NT2/D1 (cell line): ENCODE data around the gene DCP2.

ENCODE experiments used
- DNase-seq: peaks from one replicate; pipeline ENCODE4 v3.0.0-alpha.2; 2011; ENCODE audit warnings: low read depth, low spot score
- H3K27me3 ChIP-seq: 2 replicates; pipeline ENCODE4 v1.6.0; 2011; ENCODE audit warnings: mild to moderate bottlenecking; ENCODE audit not compliant: insufficient read length, insufficient read depth
- H3K36me3 ChIP-seq: 2 replicates; pipeline ENCODE4 v1.6.1; 2011; ENCODE audit warnings: mild to moderate bottlenecking, low read length, mixed read lengths; ENCODE audit not compliant: insufficient read depth, insufficient read length
- H3K4me1 ChIP-seq: 2 replicates; pipeline ENCODE4 v1.5.1; 2011; ENCODE audit not compliant: insufficient read depth, insufficient read length
- H3K4me3 ChIP-seq: 2 replicates; pipeline ENCODE4 v1.5.1; 2011; ENCODE audit warnings: low read depth; ENCODE audit not compliant: insufficient read length
- H3K9ac ChIP-seq: 2 replicates; pipeline ENCODE4 v1.6.0; 2011; ENCODE audit warnings: low read depth; ENCODE audit not compliant: insufficient read length
- H3K9me3 ChIP-seq: 2 replicates; pipeline ENCODE4 v1.5.1; 2011; ENCODE audit warnings: mild to moderate bottlenecking, low read length; ENCODE audit not compliant: insufficient read depth
- SUZ12 ChIP-seq: IDR thresholded peaks from 2 replicates; pipeline ENCODE4 v1.6.1; 2011; ENCODE audit not compliant: insufficient read length, insufficient read depth; ENCODE audit errors: extremely low read depth
- YY1 ChIP-seq: IDR thresholded peaks from 2 replicates; pipeline ENCODE4 v1.6.1; 2011; ENCODE audit not compliant: insufficient read length, insufficient read depth
- ZNF274 ChIP-seq: IDR thresholded peaks from 2 replicates; pipeline ENCODE4 v1.6.1; 2011; ENCODE audit warnings: mild to moderate bottlenecking, low read depth, low read length

DCP2 gene

GRCh38 chr5:113047733-113048652, 71.4 kb downstream of the DCP2 start:
- DNase-seq: no peak
- Histone ChIP-seq H3K27me3 (no peaks in the 10 kb centered on the region), H3K4me1 (no peaks in the 10 kb centered on the region), H3K4me3 (no peak overlapping the region), H3K36me3 (peaks cover 24% of the 10 kb centered on the region), H3K9me3 (no peaks in the 10 kb centered on the region), H3K9ac (no peak overlapping the region)
- TF ChIP-seq YY1 (no peak), ZNF274 (no peak), SUZ12 (no peak)

- TF ChIP-seq YY1 (no peak), ZNF274 (no peak), SUZ12 (no peak)
- Histone ChIP-seq H3K9ac (no peak overlapping the region), H3K4me3 (no peak overlapping the region), H3K4me1 (no peaks in the 10 kb centered on the region), H3K27me3 (no peaks in the 10 kb centered on the region), H3K9me3 (no peaks in the 10 kb centered on the region), H3K36me3 (peaks cover 25% of the 10 kb centered on the region)
- DNase-seq: no peak
These were observed 72.3 kb downstream of the DCP2 start for GRCh38 chr5:113048931-113049330.

GRCh38 chr5:113050721-113051382, 74.3 kb downstream of the DCP2 start:
- DNase-seq: no peak
- H3K27me3 ChIP-seq: no peaks in the 10 kb centered on the region
- H3K9me3 ChIP-seq: no peaks in the 10 kb centered on the region
- H3K4me1 ChIP-seq: no peaks in the 10 kb centered on the region
- H3K9ac ChIP-seq: no peak overlapping the region
- peaks cover 30% of the 10 kb centered on the region for H3K36me3 ChIP-seq
- H3K4me3 ChIP-seq: no peak overlapping the region
- TF ChIP-seq SUZ12: no peak
- no peak for TF ChIP-seq YY1
- TF ChIP-seq ZNF274: no peak

- TF ChIP-seq YY1: no peak
- TF ChIP-seq ZNF274: no peak
- no peak for TF ChIP-seq SUZ12
- Histone ChIP-seq H3K4me3 (no peak overlapping the region), H3K36me3 (peaks cover 27% of the 10 kb centered on the region), H3K27me3 (no peaks in the 10 kb centered on the region), H3K4me1 (no peaks in the 10 kb centered on the region), H3K9ac (no peak overlapping the region), H3K9me3 (no peaks in the 10 kb centered on the region)
- DNase-seq: no peak
These were observed 75.6 kb downstream of the DCP2 start for GRCh38 chr5:113052041-113052795.

GRCh38 chr5:113053511-113053995, 77.0 kb downstream of the DCP2 start:
- no peaks in the 10 kb centered on the region for H3K4me1 ChIP-seq
- H3K9me3 ChIP-seq: no peaks in the 10 kb centered on the region
- no peak overlapping the region for H3K4me3 ChIP-seq
- peaks cover 25% of the 10 kb centered on the region for H3K36me3 ChIP-seq
- no peaks in the 10 kb centered on the region for H3K27me3 ChIP-seq
- TF ChIP-seq ZNF274 (no peak), YY1 (no peak), SUZ12 (no peak)
- DNase-seq: no peak
- no peak overlapping the region for H3K9ac ChIP-seq

GRCh38 chr5:113054899-113055298, 78.3 kb downstream of the DCP2 start:
- no peak for DNase-seq
- H3K27me3 ChIP-seq: no peaks in the 10 kb centered on the region
- H3K9me3 ChIP-seq: no peaks in the 10 kb centered on the region
- peaks cover 4% of the 10 kb centered on the region for H3K4me1 ChIP-seq
- H3K4me3 ChIP-seq: no peak overlapping the region
- no peak overlapping the region for H3K9ac ChIP-seq
- TF ChIP-seq YY1: no peak
- peaks cover 18% of the 10 kb centered on the region for H3K36me3 ChIP-seq

GRCh38 chr5:113056988-113057387, 80.4 kb downstream of the DCP2 start:
- Histone ChIP-seq H3K9me3 (no peaks in the 10 kb centered on the region), H3K9ac (no peak overlapping the region), H3K36me3 (peaks cover 14% of the 10 kb centered on the region), H3K4me1 (peaks cover 4% of the 10 kb centered on the region), H3K27me3 (no peaks in the 10 kb centered on the region), H3K4me3 (no peak overlapping the region)
- DNase-seq: no peak
- no peak for TF ChIP-seq YY1
- no peak for TF ChIP-seq SUZ12
- no peak for TF ChIP-seq ZNF274
